NCI-H1436 (cell line): ENCODE results near the gene C1GALT1.
"Not testable (repeated sequence)": the region's sequence is repeated elsewhere in the genome, so short reads cannot be mapped to it uniquely, and the experiment has no call there.

Experiments used
- DNase-seq: peaks from one replicate; lab custom pipeline; 2025; lab: John Stamatoyannopoulos, UW

Gene C1GALT1

GRCh38 chr7:7169296-7169695, 13.0 kb upstream of the C1GALT1 start:
- DNase-seq = no peak

- no peak for DNase-seq
Measured at GRCh38 chr7:7173956-7174632, 8.2 kb upstream of the C1GALT1 start.

GRCh38 chr7:7175075-7175695, 7.2 kb upstream of the C1GALT1 start:
- DNase-seq = no peak

- DNase-seq = no peak
Measured at GRCh38 chr7:7176406-7177043, 5.8 kb upstream of the C1GALT1 start.

GRCh38 chr7:7177044-7177517, 5.3 kb upstream of the C1GALT1 start:
- DNase-seq = no peak

- no peak for DNase-seq
Measured at GRCh38 chr7:7178081-7178480, 4.3 kb upstream of the C1GALT1 start.

GRCh38 chr7:7178906-7179305, 3.4 kb upstream of the C1GALT1 start:
- DNase-seq = no peak

- DNase-seq = no peak
Measured at GRCh38 chr7:7180725-7181449, 1.5 kb upstream of the C1GALT1 start.

GRCh38 chr7:7181519-7182155, 707 bp upstream of the C1GALT1 start:
- DNase-seq = peak; percentile 21

- peak; percentile 54 for DNase-seq
Measured at GRCh38 chr7:7183061-7183837, 905 bp downstream of the C1GALT1 start.

- no peak for DNase-seq
Measured at GRCh38 chr7:7183838-7184463, 1.6 kb downstream of the C1GALT1 start.

- no peak for DNase-seq
Measured at GRCh38 chr7:7185371-7185989, 3.1 kb downstream of the C1GALT1 start.

GRCh38 chr7:7188091-7188490, 5.7 kb downstream of the C1GALT1 start:
- no peak for DNase-seq

GRCh38 chr7:7188742-7189141, 6.4 kb downstream of the C1GALT1 start:
- DNase-seq = no peak

GRCh38 chr7:7190142-7190541, 7.8 kb downstream of the C1GALT1 start:
- no peak for DNase-seq

- no peak for DNase-seq
Measured at GRCh38 chr7:7191137-7191536, 8.8 kb downstream of the C1GALT1 start.

GRCh38 chr7:7192798-7193788, 10.7 kb downstream of the C1GALT1 start:
- not testable (repeated sequence) for DNase-seq

GRCh38 chr7:7199592-7199991, 17.2 kb downstream of the C1GALT1 start:
- not testable (repeated sequence) for DNase-seq

GRCh38 chr7:7200255-7200654, 17.9 kb downstream of the C1GALT1 start:
- not testable (repeated sequence) for DNase-seq
